Stimulated activated CD8-positive, alpha-beta memory T cell treated with anti-CD3 and anti-CD28 coated beads, Interleukin-4, amount 100 ng/mL, for 24 hours (primary cell): ENCODE data around the gene TC2N.
A peak's percentile ranks its signal among the peaks of the same experiment; 100 is the strongest.
"Not testable (repeated sequence)": the region's sequence is repeated elsewhere in the genome, so short reads cannot be mapped to it uniquely, and the experiment has no call there.

Source experiments
- DNase-seq: peaks from one replicate; pipeline ENCODE4 v3.0.0-alpha.2; 2020; ENCODE audit warnings: low read depth

The TC2N gene

DNA sequence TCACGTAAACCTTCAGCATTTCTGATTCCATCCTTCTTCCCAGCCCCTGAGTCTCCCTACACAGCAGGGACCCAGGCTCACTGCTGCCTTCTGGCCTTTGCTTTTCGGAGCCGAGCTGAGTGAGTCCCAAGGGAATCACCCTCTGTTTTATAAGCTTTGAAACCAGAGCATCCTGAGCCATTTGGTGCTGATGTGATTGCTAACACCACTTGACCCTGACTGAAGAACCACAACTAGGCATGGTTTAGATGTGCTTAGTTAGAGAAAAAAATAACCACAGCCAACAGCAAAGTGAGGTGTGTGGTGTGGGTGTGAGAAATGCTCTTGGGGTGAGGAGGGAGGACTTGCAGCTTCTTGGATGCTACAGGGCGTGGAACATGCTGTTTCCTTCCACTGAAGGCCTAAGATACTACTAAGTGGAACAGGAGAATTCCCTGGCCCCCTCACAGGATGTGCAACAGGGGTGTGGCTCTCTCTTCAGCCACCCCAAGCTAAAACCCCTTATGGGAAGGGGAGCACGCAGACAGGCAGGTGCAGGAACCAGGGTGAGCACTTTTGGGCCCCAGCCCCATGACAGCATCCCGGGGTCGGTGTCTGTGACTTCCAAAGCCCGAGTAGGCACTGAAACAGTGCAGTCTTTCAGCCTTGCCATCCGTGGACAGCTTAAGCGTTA, at the start of gene TC2N:
TC2N (minus strand) TSS at position 221 of the 673 bp plus-strand sequence. CDS start 53,767 bp downstream, outside the sequence.
- DNase-seq: peak; percentile 26

GRCh38 chr14:91912035-91912434, 44.7 kb upstream of the TC2N start:
- DNase-seq: no peak

- DNase-seq: no peak
Observed at GRCh38 chr14:91911474-91912032, 44.2 kb upstream of the TC2N start.

- DNase-seq: no peak
Observed at GRCh38 chr14:91910196-91910595, 42.9 kb upstream of the TC2N start.

DNA sequence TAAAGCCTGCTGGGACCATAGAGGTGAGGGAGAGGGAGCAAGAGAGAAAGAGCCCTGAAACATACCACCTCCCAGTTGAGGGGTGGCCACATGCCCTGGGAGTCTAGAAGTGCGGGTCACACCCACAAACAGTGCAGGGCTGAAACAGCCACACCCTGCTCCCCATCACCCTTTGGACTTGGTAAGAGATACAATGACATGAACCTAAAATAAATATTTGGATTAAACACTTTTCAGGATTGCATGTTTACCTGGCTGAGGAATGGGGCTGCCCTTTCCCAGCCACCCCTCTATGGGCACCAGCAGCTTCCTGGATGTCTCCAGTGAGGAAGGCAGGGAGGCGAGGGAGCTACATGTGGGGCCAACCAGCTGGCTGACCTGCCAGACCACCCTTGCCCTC, 39.0 kb upstream of the TC2N start:
- no peak for DNase-seq

DNA sequence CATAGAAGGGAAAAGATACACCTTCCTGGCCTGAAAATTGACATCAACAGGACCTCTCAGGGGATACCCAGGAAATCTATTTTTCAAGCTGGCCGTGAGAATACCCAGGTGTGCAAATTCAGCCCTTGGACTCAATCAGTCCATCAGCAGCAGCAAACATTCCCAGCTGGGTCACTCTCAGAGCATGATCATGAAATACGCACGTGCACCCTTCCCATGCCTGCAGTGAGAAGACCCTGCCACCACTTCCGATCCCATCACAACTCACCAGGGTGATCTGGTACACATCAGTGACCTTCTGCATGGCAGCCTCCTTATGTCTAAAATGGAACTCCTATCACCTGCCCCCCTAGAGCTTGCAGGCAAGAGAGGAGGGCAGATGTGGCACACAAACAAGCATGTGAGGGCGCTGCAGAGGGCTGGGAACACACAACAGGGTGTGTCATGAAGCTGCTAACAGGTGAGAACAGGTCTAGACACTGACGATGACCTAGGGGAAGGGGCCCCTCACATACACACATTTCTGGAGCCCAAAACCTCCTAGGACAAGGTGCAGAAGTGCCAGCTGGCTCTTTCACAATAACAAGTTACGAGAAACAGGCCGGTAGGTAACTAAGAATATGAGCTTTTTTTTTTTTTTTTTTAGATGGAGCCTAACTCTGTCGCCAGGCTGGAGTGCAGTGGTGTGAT, 37.8 kb upstream of the TC2N start:
- DNase-seq: no peak

DNA sequence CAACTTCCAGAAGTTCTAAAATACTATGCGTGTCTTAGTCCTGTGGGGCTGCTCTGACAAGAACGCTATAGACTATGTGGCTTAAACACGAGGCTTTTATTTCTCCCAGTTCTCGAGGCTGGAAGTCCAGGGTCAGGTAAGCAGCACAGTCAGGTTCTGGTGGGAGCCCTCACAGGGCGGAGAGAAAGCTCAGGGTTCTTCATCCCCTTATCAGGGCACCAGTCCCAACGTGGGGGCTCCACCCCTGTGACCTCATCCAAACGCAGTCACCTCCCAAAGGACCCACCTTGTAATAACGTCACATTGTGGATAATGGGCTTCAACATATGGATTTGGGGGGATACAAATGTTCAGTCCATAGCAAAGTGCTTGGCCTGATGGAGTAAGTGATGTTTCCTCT, 37.1 kb upstream of the TC2N start:
- no peak for DNase-seq

DNA sequence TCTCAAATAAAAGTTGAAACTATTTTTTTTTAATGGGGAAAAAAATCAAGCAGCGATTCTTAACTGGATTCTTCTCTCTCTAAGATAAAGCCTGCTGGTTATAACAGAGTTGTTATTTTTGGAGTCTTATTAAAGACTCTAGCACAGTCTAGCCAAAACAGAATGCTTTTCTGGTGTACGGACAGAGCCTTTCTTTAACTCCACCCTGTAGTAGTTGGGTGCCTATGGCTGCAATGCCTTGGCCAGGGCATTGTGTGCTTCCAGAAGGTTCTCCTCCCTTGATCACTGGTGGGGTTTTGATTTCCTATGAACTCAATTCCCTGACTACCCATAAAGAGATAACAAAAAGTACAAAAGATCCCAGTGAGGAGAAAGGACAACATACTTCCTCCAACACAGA, 35.7 kb upstream of the TC2N start:
- no peak for DNase-seq

GRCh38 chr14:91902336-91902735, 35.0 kb upstream of the TC2N start:
- DNase-seq: no peak

DNA sequence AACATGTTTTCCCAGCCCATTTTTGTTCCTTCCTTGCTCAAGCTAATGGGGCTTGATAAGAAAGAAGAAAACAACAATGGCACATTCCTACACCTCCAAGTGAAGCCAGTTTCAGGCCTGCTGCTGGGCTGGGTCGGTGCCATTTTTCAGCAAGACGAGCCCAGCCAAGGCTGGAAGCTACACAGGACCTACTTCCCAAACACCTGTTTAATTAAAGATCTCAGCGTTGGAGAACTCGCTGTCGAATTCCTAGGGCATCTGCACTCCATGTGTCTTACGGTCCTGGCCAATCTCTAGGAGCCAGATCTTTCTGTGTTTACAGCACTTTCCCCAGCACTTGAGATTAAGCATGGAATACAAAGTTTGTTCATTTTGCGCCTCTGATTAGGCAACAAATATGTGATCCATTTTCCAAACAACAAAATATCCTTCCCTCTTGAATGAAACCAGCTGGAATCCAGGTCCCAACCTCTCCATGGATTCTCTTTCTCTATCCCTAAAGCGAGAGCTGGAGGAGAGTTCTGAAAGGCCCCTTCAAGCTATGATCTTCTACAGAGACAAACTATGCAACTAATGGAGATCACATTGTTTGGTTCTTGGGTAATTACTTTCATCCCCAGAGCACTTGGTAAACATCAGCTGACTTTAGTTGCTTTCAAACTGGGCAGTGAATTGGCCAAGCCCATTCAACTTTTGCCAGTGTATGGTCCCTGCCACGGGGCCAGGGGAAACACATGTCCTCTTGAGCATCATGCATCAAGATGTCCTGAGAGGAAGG, 34.3 kb upstream of the TC2N start:
- DNase-seq: no peak

GRCh38 chr14:91899806-91900205, 32.5 kb upstream of the TC2N start:
- DNase-seq: no peak

- DNase-seq: no peak
Observed at GRCh38 chr14:91899213-91899612, 31.9 kb upstream of the TC2N start.

- no peak for DNase-seq
Observed at GRCh38 chr14:91898372-91898771, 31.0 kb upstream of the TC2N start.

DNA sequence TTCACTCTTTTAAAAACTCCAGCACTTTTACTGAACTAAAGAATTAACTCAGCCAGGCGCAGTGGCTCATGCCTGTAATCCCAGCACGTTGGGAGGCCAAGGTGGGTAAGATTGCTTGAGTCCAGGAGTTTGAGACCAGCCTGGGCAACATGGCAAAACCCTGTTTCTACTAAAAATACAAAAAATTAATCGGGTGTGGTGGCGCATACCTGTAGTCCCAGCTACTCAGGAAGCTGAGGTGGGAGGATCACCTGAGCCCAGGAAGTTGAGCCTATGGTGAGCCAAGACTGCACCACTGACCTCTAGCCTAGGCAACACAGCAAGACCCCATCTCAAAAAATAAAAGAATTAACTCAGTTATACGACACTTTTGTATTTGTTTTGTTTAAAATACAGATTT, 30.4 kb upstream of the TC2N start:
- not testable (repeated sequence) for DNase-seq

- no peak for DNase-seq
Observed at GRCh38 chr14:91897106-91897701, 29.9 kb upstream of the TC2N start.

DNA sequence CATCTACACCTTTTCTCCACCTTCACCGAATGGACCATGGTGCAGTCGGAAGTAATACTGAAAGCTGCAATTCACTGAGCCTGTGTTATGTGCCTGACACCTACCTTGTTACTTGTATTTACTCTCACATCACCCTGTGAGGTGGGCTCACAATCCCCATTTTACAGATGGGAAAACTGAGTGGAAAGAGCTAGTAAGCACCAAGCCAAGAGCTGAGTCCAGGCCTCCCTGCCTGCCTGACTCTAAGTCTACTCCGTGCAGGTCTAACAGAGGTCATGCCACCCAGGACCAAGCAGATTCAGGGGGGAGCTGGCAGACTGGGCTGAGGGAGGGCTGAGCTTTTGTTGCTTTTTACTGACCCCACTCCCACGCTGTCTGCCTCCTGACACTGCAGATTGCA, 29.1 kb upstream of the TC2N start:
- no peak for DNase-seq

DNA sequence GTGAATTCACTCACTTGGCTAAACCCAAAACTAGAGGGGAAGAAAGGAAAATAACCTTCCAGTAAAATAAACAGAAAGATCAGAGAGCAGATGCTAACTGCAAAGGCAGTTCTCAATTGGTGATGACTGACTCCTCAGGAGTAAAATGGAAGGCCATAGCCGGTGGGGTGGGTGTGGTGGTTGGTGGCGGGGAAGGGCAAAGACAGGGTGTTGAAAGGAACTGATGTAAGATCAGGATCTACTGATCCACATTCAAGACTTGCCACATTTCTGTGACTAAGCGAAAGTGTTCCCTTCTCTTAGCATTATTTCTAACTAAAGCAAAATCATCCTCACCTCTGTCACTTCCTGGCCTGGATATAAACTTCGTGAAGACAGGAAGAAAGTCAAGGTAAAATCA, 26.3 kb upstream of the TC2N start:
- DNase-seq: no peak

- DNase-seq: no peak
Observed at GRCh38 chr14:91893007-91893406, 25.7 kb upstream of the TC2N start.

- DNase-seq: no peak
Observed at GRCh38 chr14:91891721-91892220, 24.4 kb upstream of the TC2N start.

DNA sequence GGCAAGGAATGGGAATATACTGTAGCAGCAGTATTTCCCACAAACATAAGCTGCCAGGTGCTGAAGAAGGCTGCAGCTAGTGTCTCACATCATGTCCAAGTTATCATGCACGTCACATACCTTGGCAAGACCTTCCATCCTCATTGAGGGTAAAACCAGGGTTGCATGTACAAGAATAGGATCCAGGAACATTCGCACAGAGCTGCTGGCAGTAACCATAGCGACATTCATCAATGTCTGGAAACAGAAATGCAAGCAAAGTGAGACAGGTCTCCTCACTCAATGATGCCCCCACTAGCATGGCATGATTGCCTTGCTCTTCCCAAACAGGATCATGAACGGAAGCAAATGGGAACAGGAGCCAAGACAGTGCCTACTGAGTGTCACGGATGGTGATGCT, 23.8 kb upstream of the TC2N start:
- DNase-seq: no peak

DNA sequence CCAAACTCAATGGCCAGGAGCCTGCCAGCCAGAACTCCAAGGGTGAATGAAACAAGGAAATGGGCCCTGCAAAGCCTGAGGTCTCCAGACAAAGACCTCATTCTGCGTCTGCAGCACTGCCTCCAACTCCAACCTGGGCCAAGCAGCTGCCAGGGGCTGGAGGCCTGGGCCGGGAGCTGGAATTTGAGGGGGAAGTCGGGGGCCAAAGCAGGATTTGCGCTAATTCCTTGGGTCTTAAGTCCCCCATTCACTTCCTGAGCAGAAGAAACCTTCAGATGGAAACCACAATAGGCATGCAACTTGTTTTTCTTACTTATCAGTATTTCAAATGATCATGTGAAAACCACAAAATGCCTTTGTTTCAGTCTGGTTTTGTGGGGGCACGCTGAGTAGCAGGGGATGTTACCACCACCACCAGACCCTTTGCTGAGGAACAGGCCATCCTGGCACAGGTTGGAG, 23.0 kb upstream of the TC2N start:
- DNase-seq: no peak
